Vagina (tissue), 2 donors: ENCODE measurements around the gene ST6GALNAC3. TPM values are rescaled to one million over a fixed set of nuclear protein-coding genes. Genes with fewer than 3 reads are reported as not detected.
"Not testable (repeated sequence)": the region's sequence is repeated elsewhere in the genome, so short reads cannot be mapped to it uniquely, and the experiment has no call there.

ENCODE experiments used
- DNase-seq, 2 donors: peaks; one replicate each; pipeline ENCODE4 v3.0.0-alpha.2; 2017; ENCODE audit errors: extremely low spot score in 2 of 2
- H3K27ac ChIP-seq: fragments of 200-600 bp; sonication (generic); one replicate; pipeline ENCODE4 v1.5.1; 2019
- H3K27me3 ChIP-seq: fragments of 200-600 bp; sonication (generic); one replicate; pipeline ENCODE4 v1.5.1; 2019
- H3K36me3 ChIP-seq, 2 donors: fragments of 200-600 bp; sonication (generic); one replicate each; pipeline ENCODE4 v1.5.1; 2017 to 2019
- H3K4me1 ChIP-seq: fragments of 200-600 bp; sonication (generic); one replicate; pipeline ENCODE4 v1.5.1; 2019
- H3K4me3 ChIP-seq, 2 donors: fragments of 200-600 bp; sonication (generic); 1 replicate in 1 of 2; 2 replicates in 1 of 2; pipeline ENCODE4 v1.5.1; 2016 to 2019
- H3K9me3 ChIP-seq: fragments of 200-600 bp; sonication (generic); one replicate; pipeline ENCODE4 v1.5.1; 2019
- CTCF ChIP-seq, 3 experiments: fragments of 450-650 bp in 2 of 3; fragments of 200-600 bp in 1 of 3; sonication (generic) in 1 of 3; IDR thresholded peaks; one replicate each; pipeline ENCODE4 v1.5.1; 2017 to 2019; ENCODE audit warnings: antibody characterized with exemption in 3 of 3, mild to moderate bottlenecking in 2 of 3, moderate library complexity in 2 of 3
- POLR2A ChIP-seq, 2 donors: fragments of 450-650 bp; IDR thresholded peaks; one replicate each; pipeline ENCODE4 v1.6.1; 2017; ENCODE audit warnings: antibody characterized with exemption in 2 of 2, mild to moderate bottlenecking in 2 of 2, moderate library complexity in 2 of 2
- POLR2AphosphoS5 ChIP-seq, 2 donors: sonication (generic); formaldehyde crosslinking; IDR thresholded peaks; one replicate each; pipeline ENCODE4 v1.9.0; 2017; ENCODE audit warnings: antibody characterized with exemption in 2 of 2, mild to moderate bottlenecking in 2 of 2, low read depth in 1 of 2; ENCODE audit not compliant: insufficient read depth in 1 of 2
- intact Hi-C: fragments of 100-400 bp; cut with DNase I; formaldehyde crosslinking; loops from one replicate; pipeline ENCODE4 v1.15.1; 2023
- total RNA-seq: library from RNA; depleted of rRNA; stranded (reverse); fragments of >200 nt; gene quantifications from one replicate; pipeline ENCODE4 v1.2.3, GENCODE V29; 2016

The ST6GALNAC3 gene
- total RNA-seq, 1 donor from 2014 or later = 21.1 TPM

- Histone ChIP-seq H3K9me3 (no peaks in the 10 kb centered on the region), H3K27me3 (no peaks in the 10 kb centered on the region), H3K27ac (no peak overlapping the region), H3K36me3 (no peaks in the 10 kb centered on the region), H3K4me3 (no peak overlapping the region), H3K4me1 (no peaks in the 10 kb centered on the region)
- TF ChIP-seq POLR2AphosphoS5 (IDR thresholded peaks at IDR 0.05; ENCODE audit: insufficient read depth in 1 of 2, low read depth in 1 of 2) (no peak), CTCF (IDR thresholded peaks at IDR 0.05) (no peak), POLR2A (IDR thresholded peaks at IDR 0.05) (no peak)
- no peak for DNase-seq
- intact Hi-C loops = no loop called here
These were observed 561.2 kb downstream of the ST6GALNAC3 start for GRCh38 chr1:76635784-76636183.

- intact Hi-C loops = no loop called here
- no peaks in the 10 kb centered on the region for H3K27me3 ChIP-seq
- no peak overlapping the region for H3K27ac ChIP-seq
- DNase-seq = no peak
- H3K4me1 ChIP-seq = no peaks in the 10 kb centered on the region
- H3K9me3 ChIP-seq = no peaks in the 10 kb centered on the region
- no peak overlapping the region for H3K4me3 ChIP-seq
- TF ChIP-seq POLR2AphosphoS5 (IDR thresholded peaks at IDR 0.05; ENCODE audit: insufficient read depth in 1 of 2, low read depth in 1 of 2) = no peak
- TF ChIP-seq CTCF (IDR thresholded peaks at IDR 0.05) = no peak
- no peak for TF ChIP-seq POLR2A (IDR thresholded peaks at IDR 0.05)
- H3K36me3 ChIP-seq = no peaks in the 10 kb centered on the region
These were observed 564.6 kb downstream of the ST6GALNAC3 start for GRCh38 chr1:76639181-76639580.

- H3K27me3 ChIP-seq = no peaks in the 10 kb centered on the region
- DNase-seq = no peak
- no peak overlapping the region for H3K27ac ChIP-seq
- H3K36me3 ChIP-seq = no peaks in the 10 kb centered on the region
- intact Hi-C loops = no loop called here
- H3K9me3 ChIP-seq = no peaks in the 10 kb centered on the region
- TF ChIP-seq POLR2A (IDR thresholded peaks at IDR 0.05) = no peak
- TF ChIP-seq CTCF (IDR thresholded peaks at IDR 0.05) = no peak
- no peak for TF ChIP-seq POLR2AphosphoS5 (IDR thresholded peaks at IDR 0.05; ENCODE audit: insufficient read depth in 1 of 2, low read depth in 1 of 2)
- H3K4me3 ChIP-seq = no peak overlapping the region
- no peaks in the 10 kb centered on the region for H3K4me1 ChIP-seq
These were observed 565.5 kb downstream of the ST6GALNAC3 start for GRCh38 chr1:76640092-76640491.

GRCh38 chr1:76640723-76641122 is 566.2 kb downstream of the ST6GALNAC3 start:
- Histone ChIP-seq H3K27me3 (no peaks in the 10 kb centered on the region), H3K9me3 (no peaks in the 10 kb centered on the region), H3K4me1 (no peaks in the 10 kb centered on the region), H3K4me3 (no peak overlapping the region), H3K27ac (no peak overlapping the region), H3K36me3 (no peaks in the 10 kb centered on the region)
- no peak for DNase-seq
- intact Hi-C loops = no loop called here
- TF ChIP-seq CTCF (IDR thresholded peaks at IDR 0.05) (no peak), POLR2A (IDR thresholded peaks at IDR 0.05) (no peak), POLR2AphosphoS5 (IDR thresholded peaks at IDR 0.05; ENCODE audit: insufficient read depth in 1 of 2, low read depth in 1 of 2) (no peak)

- TF ChIP-seq POLR2A (IDR thresholded peaks at IDR 0.05) (no peak), CTCF (IDR thresholded peaks at IDR 0.05) (no peak), POLR2AphosphoS5 (IDR thresholded peaks at IDR 0.05; ENCODE audit: insufficient read depth in 1 of 2, low read depth in 1 of 2) (no peak)
- H3K36me3 ChIP-seq = no peaks in the 10 kb centered on the region
- DNase-seq = no peak
- no peaks in the 10 kb centered on the region for H3K9me3 ChIP-seq
- intact Hi-C loops = no loop called here
- no peak overlapping the region for H3K27ac ChIP-seq
- no peaks in the 10 kb centered on the region for H3K4me1 ChIP-seq
- no peaks in the 10 kb centered on the region for H3K27me3 ChIP-seq
- no peak overlapping the region for H3K4me3 ChIP-seq
These were observed 569.6 kb downstream of the ST6GALNAC3 start for GRCh38 chr1:76644139-76644538.

- DNase-seq, intact Hi-C loops, H3K27me3 ChIP-seq, H3K9me3 ChIP-seq, H3K36me3 ChIP-seq, H3K4me1 ChIP-seq, H3K27ac ChIP-seq, H3K4me3 ChIP-seq: not testable (repeated sequence)
These were observed 578.3 kb downstream of the ST6GALNAC3 start for GRCh38 chr1:76652860-76653259.
